Caco-2 (cell line): ENCODE results near the gene TTC39C. TPM values are rescaled to one million over a fixed set of nuclear protein-coding genes. Genes with fewer than 3 reads are reported as not detected.
A peak's percentile ranks its signal among the peaks of the same experiment; 100 is the strongest.

Experiments used
- BruUV-seq: library from RNA; stranded (reverse); fragments of 400-500 nt; replicated peaks from 2 replicates; lab custom pipeline; 2021; lab: Mats Ljungman, UMichigan
- CTCF ChIA-PET: fragments of 300-600 bp; sonication (Branson Sonifier 250); formaldehyde crosslinking; loops from one replicate; lab custom pipeline; 2022; ENCODE audit warnings: antibody characterized with exemption; lab: Charles Lee
- POLR2A ChIA-PET: fragments of 300-600 bp; sonication (Branson Sonifier 250); formaldehyde crosslinking; loops from one replicate; lab custom pipeline; 2022; ENCODE audit warnings: antibody characterized with exemption; lab: Charles Lee
- DNase-seq, 2 experiments: peaks; one replicate each; pipeline versions ENCODE4 v3.0.0 to v3.0.0-alpha.2; 2020 to 2022
- H3K27me3 ChIP-seq: replicated peaks from 2 replicates; pipeline ENCODE4 v1.6.0; 2011; ENCODE audit warnings: low read length; ENCODE audit not compliant: control insufficient read depth, insufficient read depth
- H3K36me3 ChIP-seq: 2 replicates; pipeline ENCODE4 v1.5.1; 2011; ENCODE audit warnings: low read length; ENCODE audit not compliant: control insufficient read depth, insufficient read depth
- H3K4me1 ChIP-seq: fragments of 250-450 bp; sonication (Bioruptor Pico); 2 replicates; pipeline ENCODE4 v1.5.1; 2020; ENCODE audit warnings: mild to moderate bottlenecking
- H3K4me3 ChIP-seq: 2 replicates; pipeline ENCODE4 v1.5.1; 2011; ENCODE audit warnings: low read depth, mild to moderate bottlenecking, control low read depth, low read length
- H3K9me3 ChIP-seq: fragments of 250-450 bp; sonication (Bioruptor Pico); 2 replicates; pipeline ENCODE4 v1.5.1; 2020; ENCODE audit warnings: mild to moderate bottlenecking, moderate library complexity
- H3K27ac Mint-ChIP-seq: one replicate; pipeline ENCODE4 v1.8.0; 2022; ENCODE audit warnings: mixed read lengths; ENCODE audit not compliant: unreplicated experiment
- H3K27me3 Mint-ChIP-seq: one replicate; pipeline ENCODE4 v1.8.0; 2022; ENCODE audit warnings: mixed read lengths; ENCODE audit not compliant: insufficient read depth, unreplicated experiment
- H3K36me3 Mint-ChIP-seq: one replicate; pipeline ENCODE4 v1.8.0; 2022; ENCODE audit warnings: mild to moderate bottlenecking, mixed read lengths; ENCODE audit not compliant: insufficient read depth, unreplicated experiment
- H3K4me1 Mint-ChIP-seq: one replicate; pipeline ENCODE4 v1.8.0; 2022; ENCODE audit warnings: low read depth, mixed read lengths; ENCODE audit not compliant: unreplicated experiment
- H3K4me3 Mint-ChIP-seq: one replicate; pipeline ENCODE4 v1.8.0; 2022; ENCODE audit warnings: mild to moderate bottlenecking, moderate library complexity, mixed read lengths; ENCODE audit not compliant: unreplicated experiment
- H3K9me3 Mint-ChIP-seq: one replicate; pipeline ENCODE4 v1.8.0; 2022; ENCODE audit warnings: mixed read lengths; ENCODE audit not compliant: unreplicated experiment
- CTCF ChIP-seq, 2 experiments: fragments of 200-600 bp in 1 of 2; IDR thresholded peaks; 1 replicate in 1 of 2; 2 replicates in 1 of 2; pipeline versions ENCODE4 v1.5.1 to v1.8.0; 2011 to 2022; ENCODE audit warnings: antibody characterized with exemption in 1 of 2, control low read depth in 1 of 2, inconsistent platforms in 1 of 2, low read depth in 1 of 2, low read length in 1 of 2, mild to moderate bottlenecking in 1 of 2, moderate library complexity in 1 of 2; ENCODE audit not compliant: insufficient read depth in 1 of 2, severe bottlenecking in 1 of 2, unreplicated experiment in 1 of 2
- intact Hi-C: fragments of 100-400 bp; cut with micrococcal nuclease; formaldehyde crosslinking; loops from one replicate; pipeline ENCODE4 v1.10.0; 2022; ENCODE audit not compliant: unreplicated experiment
- total RNA-seq: library from RNA; stranded (reverse); gene quantifications from 2 replicates; pipeline ENCODE4 v1.2.3, GENCODE V29; 2022

Gene TTC39C
- total RNA-seq, 1 experiment from 2014 or later: 9.3 TPM

GRCh38 chr18:24051031-24051947 is 36.7 kb downstream of the TTC39C start:
- intact Hi-C loops: loop anchor here (1.0 to 10.0 kb wide), 3 partner anchors 12 to 64 kb away; no protein-coding TSS in a partner anchor
- H3K9me3 Mint-ChIP-seq: no peaks in the 10 kb centered on the region
- CTCF ChIA-PET: no interaction called here
- H3K4me3 Mint-ChIP-seq: peak overlapping the region; percentile 65
- Histone ChIP-seq H3K27me3 (no peaks in the 10 kb centered on the region), H3K36me3 (no peaks in the 10 kb centered on the region), H3K4me3 (no peak overlapping the region), H3K4me1 (peaks cover 8% of the 10 kb centered on the region; the same call in 1 of the 2 replicates), H3K9me3 (no peaks in the 10 kb centered on the region)
- TF ChIP-seq CTCF (IDR thresholded peaks at IDR 0.05; ENCODE audit: insufficient read depth in 1 of 2, low read depth in 1 of 2, low read length in 1 of 2, severe bottlenecking in 1 of 2, unreplicated experiment in 1 of 2): no peak
- H3K4me1 Mint-ChIP-seq: peaks cover 13% of the 10 kb centered on the region
- H3K27ac Mint-ChIP-seq: peak overlapping the region; percentile 80
- peak; percentile 52 to 53 for DNase-seq
- H3K27me3 Mint-ChIP-seq: no peaks in the 10 kb centered on the region
- BruUV-seq: no TSS peak
- no peaks in the 10 kb centered on the region for H3K36me3 Mint-ChIP-seq
- POLR2A ChIA-PET: no interaction called here

- H3K4me3 Mint-ChIP-seq: peak overlapping the region; percentile 65
- Histone ChIP-seq H3K27me3 (no peaks in the 10 kb centered on the region), H3K4me1 (peaks cover 8% of the 10 kb centered on the region; the same call in 1 of the 2 replicates), H3K9me3 (no peaks in the 10 kb centered on the region), H3K4me3 (no peak overlapping the region), H3K36me3 (no peaks in the 10 kb centered on the region)
- ChIA-PET POLR2A (no interaction called here), CTCF (no interaction called here)
- peak in 1 of 2 experiments; percentile 15 for DNase-seq
- H3K36me3 Mint-ChIP-seq: no peaks in the 10 kb centered on the region
- peak overlapping the region; percentile 80 for H3K27ac Mint-ChIP-seq
- no peaks in the 10 kb centered on the region for H3K9me3 Mint-ChIP-seq
- intact Hi-C loops: loop anchor here (5.0 to 10.0 kb wide), 2 partner anchors 35 to 63 kb away; no protein-coding TSS in a partner anchor
- no peak for TF ChIP-seq CTCF (IDR thresholded peaks at IDR 0.05; ENCODE audit: insufficient read depth in 1 of 2, low read depth in 1 of 2, low read length in 1 of 2, severe bottlenecking in 1 of 2, unreplicated experiment in 1 of 2)
- no peaks in the 10 kb centered on the region for H3K27me3 Mint-ChIP-seq
- H3K4me1 Mint-ChIP-seq: peaks cover 13% of the 10 kb centered on the region
- no TSS peak for BruUV-seq
Observed at GRCh38 chr18:24052053-24052452, 37.5 kb downstream of the TTC39C start.

GRCh38 chr18:24053211-24053610 is 38.7 kb downstream of the TTC39C start:
- Histone ChIP-seq H3K4me1 (peaks cover 8% of the 10 kb centered on the region; the same call in 1 of the 2 replicates), H3K36me3 (no peaks in the 10 kb centered on the region), H3K9me3 (no peaks in the 10 kb centered on the region), H3K27me3 (no peaks in the 10 kb centered on the region), H3K4me3 (no peak overlapping the region)
- no peak overlapping the region for H3K4me3 Mint-ChIP-seq
- DNase-seq: no peak
- peaks cover 13% of the 10 kb centered on the region for H3K4me1 Mint-ChIP-seq
- no peaks in the 10 kb centered on the region for H3K9me3 Mint-ChIP-seq
- H3K27ac Mint-ChIP-seq: no peak overlapping the region
- no peak for TF ChIP-seq CTCF (IDR thresholded peaks at IDR 0.05; ENCODE audit: insufficient read depth in 1 of 2, low read depth in 1 of 2, low read length in 1 of 2, severe bottlenecking in 1 of 2, unreplicated experiment in 1 of 2)
- CTCF ChIA-PET: no interaction called here
- H3K36me3 Mint-ChIP-seq: no peaks in the 10 kb centered on the region
- H3K27me3 Mint-ChIP-seq: no peaks in the 10 kb centered on the region
- intact Hi-C loops: loop anchor here (5.0 to 10.0 kb wide), 2 partner anchors 36 to 62 kb away; no protein-coding TSS in a partner anchor
- POLR2A ChIA-PET: no interaction called here
- no TSS peak for BruUV-seq
